Activated CD8-positive, alpha-beta memory T cell treated with anti-CD3 and anti-CD28 coated beads, Interleukin-2, amount 10 ng/mL, durations not matched to agents 7 days and 5 days (primary cell): ENCODE results near the gene NEU2. TPM values are rescaled to one million over a fixed set of nuclear protein-coding genes. Genes with fewer than 3 reads are reported as not detected.
A peak's percentile ranks its signal among the peaks of the same experiment; 100 is the strongest.

ENCODE experiments used
- ATAC-seq: fragments of 150-1000 bp; cut with Tn5 transposase; one replicate; pipeline ENCODE4 v1.10.0; 2021; ENCODE audit warnings: moderate library complexity
- CTCF ChIA-PET: fragments of 350-600 bp; sonication (Branson Sonifier 250); formaldehyde crosslinking; loops from one replicate; lab custom pipeline; 2021; ENCODE audit warnings: antibody characterized with exemption; lab: Charles Lee
- DNase-seq: peaks from one replicate; pipeline ENCODE4 v3.0.0-alpha.2; 2020
- H3K27ac Mint-ChIP-seq: one replicate; pipeline ENCODE4 v1.8.0; 2021; ENCODE audit warnings: mild to moderate bottlenecking, mixed read lengths
- H3K27me3 Mint-ChIP-seq: one replicate; pipeline ENCODE4 v1.8.0; 2021; ENCODE audit warnings: mixed read lengths
- H3K36me3 Mint-ChIP-seq: one replicate; pipeline ENCODE4 v1.8.0; 2021; ENCODE audit warnings: mild to moderate bottlenecking, mixed read lengths
- H3K4me1 Mint-ChIP-seq: one replicate; pipeline ENCODE4 v1.8.0; 2021; ENCODE audit warnings: mixed read lengths
- H3K4me3 Mint-ChIP-seq: one replicate; pipeline ENCODE4 v1.8.0; 2021; ENCODE audit warnings: mild to moderate bottlenecking, moderate library complexity, mixed read lengths
- H3K9me3 Mint-ChIP-seq: one replicate; pipeline ENCODE4 v1.8.0; 2022; ENCODE audit warnings: low read depth, mixed read lengths
- total RNA-seq, 2 experiments: library from RNA; stranded (reverse); gene quantifications; one replicate each; pipeline ENCODE4 v1.2.3, GENCODE V29; 2021

NEU2 gene
- total RNA-seq, 2 experiments from 2014 or later, result not detected

GRCh38 chr2:233002829-233003657 is 29.4 kb upstream of the NEU2 start:
- Mint-ChIP-seq H3K9me3 (no peaks in the 10 kb centered on the region), H3K4me3 (no peak overlapping the region), H3K27ac (no peak overlapping the region), H3K36me3 (no peaks in the 10 kb centered on the region), H3K4me1 (no peaks in the 10 kb centered on the region), H3K27me3 (peaks cover 8% of the 10 kb centered on the region)
- ATAC-seq (no peak), DNase-seq (peak; percentile 21)
- CTCF ChIA-PET, result no interaction called here

GRCh38 chr2:233003658-233004555 is 28.6 kb upstream of the NEU2 start:
- Mint-ChIP-seq H3K9me3 (no peaks in the 10 kb centered on the region), H3K36me3 (no peaks in the 10 kb centered on the region), H3K4me3 (no peak overlapping the region), H3K27me3 (peaks cover 10% of the 10 kb centered on the region), H3K27ac (no peak overlapping the region), H3K4me1 (no peaks in the 10 kb centered on the region)
- ATAC-seq, result no peak
- peak; percentile 38 for DNase-seq
- CTCF ChIA-PET, result no interaction called here

DNA sequence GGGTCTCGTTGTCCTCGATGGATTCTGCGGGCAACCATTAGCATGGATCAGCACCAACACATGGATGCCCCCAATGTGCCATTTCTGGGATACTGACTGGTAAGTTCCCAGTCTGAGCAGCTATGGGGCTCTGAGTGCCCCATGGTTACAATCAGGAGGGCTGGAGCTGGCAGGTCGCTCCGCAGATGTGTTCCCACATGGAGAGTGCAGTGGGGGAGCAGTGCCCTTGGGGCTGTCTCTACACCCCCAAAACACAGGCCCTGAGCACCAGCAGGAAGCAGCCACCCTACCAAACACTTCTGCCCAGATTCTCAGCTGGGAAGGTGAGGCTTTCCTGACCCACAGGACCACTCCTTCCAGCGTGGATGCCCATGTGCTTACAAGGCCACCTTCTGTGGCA is 27.4 kb upstream of the NEU2 start:
- Mint-ChIP-seq H3K9me3 (no peaks in the 10 kb centered on the region), H3K4me1 (no peaks in the 10 kb centered on the region), H3K27ac (no peak overlapping the region), H3K36me3 (no peaks in the 10 kb centered on the region), H3K27me3 (peaks cover 10% of the 10 kb centered on the region), H3K4me3 (no peak overlapping the region)
- ATAC-seq (no peak), DNase-seq (peak; percentile 25)
- CTCF ChIA-PET, result no interaction called here

DNA sequence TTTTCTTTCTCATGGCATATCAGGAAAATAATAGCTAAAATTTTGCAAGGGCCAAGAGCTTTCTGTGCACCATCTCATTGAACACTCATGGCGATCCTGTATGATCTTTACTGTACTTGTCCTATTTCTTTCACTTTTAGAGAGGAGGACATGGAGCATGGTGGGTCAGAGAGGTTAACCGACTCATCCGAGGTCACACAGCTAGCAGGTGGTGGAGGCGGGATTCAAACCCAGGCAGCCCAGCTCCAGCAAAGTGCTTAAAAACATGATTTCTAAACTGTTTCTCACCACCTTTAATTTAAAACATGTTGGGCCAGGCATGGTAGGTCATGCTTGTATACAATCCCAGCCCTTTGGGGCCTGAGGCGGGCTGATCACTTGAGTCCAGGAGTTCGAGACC is 25.8 kb upstream of the NEU2 start:
- Mint-ChIP-seq H3K36me3 (no peaks in the 10 kb centered on the region), H3K9me3 (no peaks in the 10 kb centered on the region), H3K27me3 (peaks cover 10% of the 10 kb centered on the region), H3K4me3 (no peak overlapping the region), H3K4me1 (no peaks in the 10 kb centered on the region), H3K27ac (no peak overlapping the region)
- CTCF ChIA-PET, result interaction anchor here (1.1 kb wide), 1 partner anchor 22 kb away, joined by 3 read pairs; no protein-coding TSS in a partner anchor
- DNase-seq (peak; percentile 18), ATAC-seq (no peak)

- Mint-ChIP-seq H3K36me3 (no peaks in the 10 kb centered on the region), H3K27ac (no peak overlapping the region), H3K4me1 (no peaks in the 10 kb centered on the region), H3K4me3 (no peak overlapping the region), H3K9me3 (no peaks in the 10 kb centered on the region), H3K27me3 (peaks cover 10% of the 10 kb centered on the region)
- DNase-seq (peak; percentile 19), ATAC-seq (no peak)
- CTCF ChIA-PET, result interaction anchor here (1.1 kb wide), 1 partner anchor 21 kb away, joined by 3 read pairs; no protein-coding TSS in a partner anchor
Observed at GRCh38 chr2:233007270-233007669, 25.2 kb upstream of the NEU2 start.

- peak; percentile 8 for DNase-seq
- CTCF ChIA-PET, result no interaction called here
- no peaks in the 10 kb centered on the region for H3K36me3 Mint-ChIP-seq
Observed at GRCh38 chr2:233007739-233008138, 24.7 kb upstream of the NEU2 start.

GRCh38 chr2:233009661-233010060 is 22.8 kb upstream of the NEU2 start:
- DNase-seq (peak; percentile 16), ATAC-seq (no peak)
- H3K4me3 Mint-ChIP-seq, result no peak overlapping the region
- no peaks in the 10 kb centered on the region for H3K4me1 Mint-ChIP-seq
- peaks cover 10% of the 10 kb centered on the region for H3K27me3 Mint-ChIP-seq
- no peaks in the 10 kb centered on the region for H3K36me3 Mint-ChIP-seq
- no peaks in the 10 kb centered on the region for H3K9me3 Mint-ChIP-seq
- no peak overlapping the region for H3K27ac Mint-ChIP-seq
- CTCF ChIA-PET, result no interaction called here

More at GRCh38 chr2:233007739-233008138, 24.7 kb upstream of the NEU2 start:
- Mint-ChIP-seq H3K27ac (no peak overlapping the region), H3K27me3 (peaks cover 10% of the 10 kb centered on the region), H3K9me3 (no peaks in the 10 kb centered on the region), H3K4me1 (no peaks in the 10 kb centered on the region), H3K4me3 (no peak overlapping the region)
- no peak for ATAC-seq

- ATAC-seq (no peak), DNase-seq (peak; percentile 31)
- Mint-ChIP-seq H3K27me3 (peaks cover 8% of the 10 kb centered on the region), H3K4me1 (no peaks in the 10 kb centered on the region), H3K27ac (no peak overlapping the region), H3K9me3 (no peaks in the 10 kb centered on the region), H3K4me3 (no peak overlapping the region), H3K36me3 (no peaks in the 10 kb centered on the region)
- CTCF ChIA-PET, result no interaction called here
Observed at GRCh38 chr2:233010569-233011267, 21.8 kb upstream of the NEU2 start.

GRCh38 chr2:233011268-233011650 is 21.2 kb upstream of the NEU2 start:
- ATAC-seq, result no peak

DNA sequence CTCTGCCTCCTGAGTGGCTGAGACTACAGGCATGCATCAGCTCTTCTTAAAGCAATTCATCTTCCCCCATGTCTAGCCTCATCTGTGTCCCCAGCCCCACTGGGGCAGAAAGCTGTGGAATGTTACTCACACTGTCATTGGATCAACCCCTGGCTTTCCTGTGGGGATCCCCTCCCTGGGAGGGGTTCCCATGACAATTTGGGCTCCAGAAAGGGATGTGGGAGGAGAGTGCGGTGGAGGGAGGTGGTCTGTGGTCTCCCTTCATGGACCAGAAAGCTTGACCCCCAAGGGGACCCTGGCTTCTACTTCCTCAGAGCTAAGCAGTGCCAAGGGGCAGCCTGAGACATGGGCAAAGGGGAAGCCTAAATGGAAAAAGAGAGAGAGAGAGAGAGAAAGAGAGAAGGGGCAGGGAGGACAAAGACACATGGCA is 20.8 kb upstream of the NEU2 start:
- DNase-seq, result peak; percentile 21
- Mint-ChIP-seq H3K4me3 (no peak overlapping the region), H3K27me3 (peaks cover 6% of the 10 kb centered on the region), H3K36me3 (no peaks in the 10 kb centered on the region), H3K9me3 (no peaks in the 10 kb centered on the region), H3K27ac (no peak overlapping the region), H3K4me1 (no peaks in the 10 kb centered on the region)
- no peak for ATAC-seq
- CTCF ChIA-PET, result no interaction called here

More at GRCh38 chr2:233011268-233011650, 21.2 kb upstream of the NEU2 start:
- CTCF ChIA-PET, result no interaction called here
- H3K4me3 Mint-ChIP-seq, result no peak overlapping the region
- H3K9me3 Mint-ChIP-seq, result no peaks in the 10 kb centered on the region
- no peaks in the 10 kb centered on the region for H3K36me3 Mint-ChIP-seq
- no peaks in the 10 kb centered on the region for H3K4me1 Mint-ChIP-seq
- no peak overlapping the region for H3K27ac Mint-ChIP-seq
- H3K27me3 Mint-ChIP-seq, result peaks cover 8% of the 10 kb centered on the region
- DNase-seq, result peak; percentile 34

DNA sequence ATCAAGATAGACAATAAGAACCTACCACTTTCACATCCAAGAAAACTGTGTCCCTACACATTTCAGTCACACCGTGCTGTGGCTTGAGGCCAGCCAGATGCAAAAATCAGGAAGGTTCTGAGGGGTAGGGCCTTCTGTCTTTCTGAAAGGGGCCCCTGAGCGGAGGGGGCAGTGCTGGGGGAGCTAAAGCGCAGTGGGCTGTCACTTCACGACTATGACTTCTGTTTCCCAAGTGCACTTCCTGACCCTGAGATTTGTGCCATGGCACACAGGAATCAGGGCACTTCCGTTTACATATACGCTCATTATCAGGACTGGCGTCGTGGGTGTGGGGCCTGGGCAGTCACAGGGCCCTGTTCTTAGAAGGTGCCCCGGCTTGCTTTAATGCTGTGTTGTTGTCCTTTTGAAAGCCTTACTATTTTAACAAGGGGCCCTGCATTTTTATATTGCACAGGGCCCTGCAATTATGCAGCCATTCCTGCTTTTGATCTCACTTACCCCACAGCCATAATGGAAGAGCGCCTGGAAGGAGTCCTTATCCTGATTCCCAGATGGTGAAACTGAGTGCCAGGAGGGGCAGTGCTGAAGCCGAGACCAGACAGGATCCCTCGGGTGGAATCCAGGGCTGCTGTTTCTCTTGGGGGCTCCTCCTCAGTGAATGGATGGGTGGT is 20.0 kb upstream of the NEU2 start:
- Mint-ChIP-seq H3K36me3 (no peaks in the 10 kb centered on the region), H3K9me3 (no peaks in the 10 kb centered on the region), H3K4me1 (no peaks in the 10 kb centered on the region), H3K27ac (no peak overlapping the region), H3K27me3 (peaks cover 6% of the 10 kb centered on the region), H3K4me3 (no peak overlapping the region)
- ATAC-seq (no peak), DNase-seq (peak; percentile 32)
- CTCF ChIA-PET, result no interaction called here

- Mint-ChIP-seq H3K27ac (no peak within 1 kb of the TSS), H3K36me3 (no peaks in the 10 kb centered on the region), H3K27me3 (peaks cover 4% of the 10 kb centered on the region), H3K4me3 (no peak within 1 kb of the TSS), H3K4me1 (no peaks in the 10 kb centered on the region), H3K9me3 (no peaks in the 10 kb centered on the region)
- ATAC-seq (no peak), DNase-seq (peak; percentile 25)
- CTCF ChIA-PET, result no interaction called here
Observed at GRCh38 chr2:233013027-233013461, 19.4 kb upstream of the NEU2 start, which contains the start of gene NGEF. Gene NGEF, minus strand, starts transcription at chr2:233013256. Its CDS starts 38,366 bp downstream, at chr2:232974890.
